IPS-15b (cell line): ENCODE results near the gene LAMA2.

Source experiments
- H3K27me3 ChIP-seq: one replicate; pipeline ENCODE4 v1.6.1; 2013; ENCODE audit warnings: low read length; ENCODE audit not compliant: control insufficient read depth, insufficient read depth
- H3K36me3 ChIP-seq: one replicate; pipeline ENCODE4 v1.6.1; 2013; ENCODE audit warnings: low read length; ENCODE audit not compliant: control insufficient read depth, insufficient read depth
- H3K4me1 ChIP-seq: one replicate; pipeline ENCODE4 v1.6.1; 2013; ENCODE audit warnings: mild to moderate bottlenecking, low read length; ENCODE audit not compliant: control insufficient read depth, insufficient read depth
- H3K4me3 ChIP-seq: one replicate; pipeline ENCODE4 v1.5.1; 2013; ENCODE audit warnings: low read depth, low read length
- H3K9ac ChIP-seq: one replicate; pipeline ENCODE4 v1.6.1; 2013; ENCODE audit warnings: low read depth, mild to moderate bottlenecking, low read length
- H3K9me3 ChIP-seq: one replicate; pipeline ENCODE4 v1.6.1; 2013; ENCODE audit warnings: mild to moderate bottlenecking, low read length; ENCODE audit not compliant: control insufficient read depth, insufficient read depth

Gene LAMA2

DNA sequence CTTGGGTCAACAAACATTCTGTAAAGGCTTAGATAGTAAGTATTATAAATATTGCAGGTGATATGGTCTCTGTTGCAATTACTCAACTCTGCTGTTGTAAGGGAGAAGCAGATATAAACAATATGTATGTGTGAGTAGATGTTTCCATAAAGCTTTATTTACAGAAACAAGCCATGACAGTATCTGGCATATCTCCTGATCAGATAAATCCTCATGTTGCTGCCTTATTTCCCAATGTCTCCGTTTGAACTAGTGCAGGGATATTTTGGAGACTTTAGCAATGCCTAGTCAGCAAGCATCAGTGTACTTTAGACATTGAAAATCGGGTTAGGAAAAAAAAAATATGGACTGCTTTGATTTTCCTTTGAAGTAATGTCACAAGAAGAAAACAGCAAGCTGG is 96.1 kb downstream of the LAMA2 start:
- Histone ChIP-seq H3K9ac (no peak overlapping the region), H3K9me3 (no peaks in the 10 kb centered on the region), H3K27me3 (no peaks in the 10 kb centered on the region), H3K36me3 (no peaks in the 10 kb centered on the region), H3K4me3 (no peak overlapping the region), H3K4me1 (no peaks in the 10 kb centered on the region)

DNA sequence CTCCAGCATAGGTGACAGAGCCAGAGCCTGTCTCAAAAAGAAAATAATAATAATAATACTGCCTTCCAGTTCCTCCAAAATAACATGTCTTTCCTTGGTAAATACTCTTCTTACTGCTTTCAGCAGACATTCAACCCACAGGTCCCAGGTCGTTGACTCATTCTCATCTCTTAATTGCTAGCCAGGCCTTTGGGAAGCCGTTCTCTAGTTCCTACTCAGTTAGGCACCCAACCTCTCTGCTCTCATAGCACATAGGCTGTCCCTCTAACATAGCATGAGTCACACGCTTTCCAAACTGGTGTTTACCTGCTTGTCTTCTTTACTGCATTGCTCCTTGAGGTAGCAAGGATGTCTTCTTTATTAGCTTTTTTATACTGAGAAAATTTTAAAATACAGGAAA is 98.8 kb downstream of the LAMA2 start:
- Histone ChIP-seq H3K36me3 (no peaks in the 10 kb centered on the region), H3K4me3 (no peak overlapping the region), H3K4me1 (no peaks in the 10 kb centered on the region), H3K9me3 (no peaks in the 10 kb centered on the region), H3K9ac (no peak overlapping the region), H3K27me3 (no peaks in the 10 kb centered on the region)

DNA sequence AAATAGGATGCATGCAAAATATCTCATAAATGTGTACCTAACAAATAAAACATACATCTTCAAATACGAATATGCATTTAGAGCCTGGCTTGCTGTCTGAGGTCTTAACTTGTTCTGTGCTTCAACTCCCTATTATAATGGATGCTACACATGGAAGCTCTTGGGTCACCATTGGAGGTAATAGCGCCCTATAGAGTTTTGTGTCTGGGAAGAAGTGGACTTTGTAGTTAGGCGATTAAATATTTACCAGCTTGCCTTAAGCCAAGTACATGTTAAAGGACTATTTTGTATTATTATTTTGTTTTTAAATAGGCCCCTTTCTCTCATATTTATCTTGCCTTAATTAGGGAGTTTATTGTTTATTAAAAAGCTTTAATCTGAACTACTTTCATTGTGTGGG is 107.4 kb downstream of the LAMA2 start:
- H3K4me3 ChIP-seq, result no peak overlapping the region
- H3K4me1 ChIP-seq, result no peaks in the 10 kb centered on the region
- no peak overlapping the region for H3K9ac ChIP-seq
- no peaks in the 10 kb centered on the region for H3K9me3 ChIP-seq
- H3K27me3 ChIP-seq, result no peaks in the 10 kb centered on the region
- no peaks in the 10 kb centered on the region for H3K36me3 ChIP-seq

DNA sequence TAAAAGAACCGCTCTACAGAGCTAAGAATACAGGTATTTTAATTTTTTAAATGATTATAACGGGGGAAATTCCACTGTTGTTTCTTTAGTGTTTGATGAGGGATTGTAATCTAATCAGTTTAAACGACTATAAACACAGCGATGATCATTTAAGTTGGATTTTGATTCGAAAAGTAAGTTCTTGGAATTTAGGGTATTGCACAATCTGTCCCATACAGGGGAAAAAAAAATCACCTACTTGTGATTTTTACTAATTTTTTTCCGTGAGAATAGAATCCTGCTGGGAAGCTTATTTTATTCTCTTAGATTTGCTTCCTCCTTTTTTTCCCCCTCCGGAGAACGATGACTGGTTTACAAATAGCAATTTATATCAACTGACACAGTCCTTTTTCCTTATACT is 108.0 kb downstream of the LAMA2 start:
- no peak overlapping the region for H3K4me3 ChIP-seq
- no peaks in the 10 kb centered on the region for H3K27me3 ChIP-seq
- no peak overlapping the region for H3K9ac ChIP-seq
- no peaks in the 10 kb centered on the region for H3K4me1 ChIP-seq
- no peaks in the 10 kb centered on the region for H3K9me3 ChIP-seq
- no peaks in the 10 kb centered on the region for H3K36me3 ChIP-seq

DNA sequence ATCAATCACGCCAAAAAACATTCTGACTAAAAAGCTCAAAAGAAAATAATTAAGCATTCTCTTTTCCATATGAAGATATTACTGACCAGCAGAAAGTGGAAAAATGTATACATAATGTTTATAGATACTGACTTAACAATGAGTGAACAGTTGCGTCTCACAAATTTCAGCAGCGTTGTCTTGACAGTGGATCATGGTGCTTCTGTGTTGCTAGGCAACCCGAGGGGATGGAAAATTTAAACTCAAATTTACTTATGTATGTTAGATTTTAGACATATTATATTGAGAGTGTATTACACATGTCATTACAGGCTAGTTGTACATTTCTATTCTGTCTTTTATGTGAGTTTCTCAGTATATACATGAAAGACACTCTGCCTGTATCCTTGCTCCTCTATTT is 110.2 kb downstream of the LAMA2 start:
- no peaks in the 10 kb centered on the region for H3K4me1 ChIP-seq
- no peak overlapping the region for H3K4me3 ChIP-seq
- H3K9me3 ChIP-seq, result no peaks in the 10 kb centered on the region
- H3K27me3 ChIP-seq, result no peaks in the 10 kb centered on the region
- peaks cover 2% of the 10 kb centered on the region for H3K36me3 ChIP-seq
- no peak overlapping the region for H3K9ac ChIP-seq

DNA sequence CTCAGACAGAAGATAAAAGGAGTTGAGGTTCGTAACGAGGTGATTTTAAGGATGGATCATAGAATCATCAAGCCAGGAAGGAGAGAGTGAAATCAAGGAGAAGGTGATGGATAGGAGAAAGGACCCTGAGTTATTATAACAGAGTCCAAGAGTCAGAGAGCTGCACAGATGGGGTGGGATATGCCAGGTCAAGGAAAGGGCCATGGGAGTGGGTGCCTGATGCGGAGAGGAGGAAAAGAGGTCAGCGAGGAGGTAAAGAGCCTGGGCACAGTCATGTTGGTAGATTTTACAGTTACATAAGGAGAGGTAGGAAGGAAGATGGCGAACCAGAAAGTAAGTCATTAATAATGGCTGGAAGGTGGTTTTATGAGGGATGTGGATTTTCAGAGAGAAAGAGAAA is 114.9 kb downstream of the LAMA2 start:
- Histone ChIP-seq H3K4me1 (no peaks in the 10 kb centered on the region), H3K27me3 (no peaks in the 10 kb centered on the region), H3K9ac (no peak overlapping the region), H3K4me3 (no peak overlapping the region), H3K9me3 (no peaks in the 10 kb centered on the region), H3K36me3 (peaks cover 2% of the 10 kb centered on the region)

DNA sequence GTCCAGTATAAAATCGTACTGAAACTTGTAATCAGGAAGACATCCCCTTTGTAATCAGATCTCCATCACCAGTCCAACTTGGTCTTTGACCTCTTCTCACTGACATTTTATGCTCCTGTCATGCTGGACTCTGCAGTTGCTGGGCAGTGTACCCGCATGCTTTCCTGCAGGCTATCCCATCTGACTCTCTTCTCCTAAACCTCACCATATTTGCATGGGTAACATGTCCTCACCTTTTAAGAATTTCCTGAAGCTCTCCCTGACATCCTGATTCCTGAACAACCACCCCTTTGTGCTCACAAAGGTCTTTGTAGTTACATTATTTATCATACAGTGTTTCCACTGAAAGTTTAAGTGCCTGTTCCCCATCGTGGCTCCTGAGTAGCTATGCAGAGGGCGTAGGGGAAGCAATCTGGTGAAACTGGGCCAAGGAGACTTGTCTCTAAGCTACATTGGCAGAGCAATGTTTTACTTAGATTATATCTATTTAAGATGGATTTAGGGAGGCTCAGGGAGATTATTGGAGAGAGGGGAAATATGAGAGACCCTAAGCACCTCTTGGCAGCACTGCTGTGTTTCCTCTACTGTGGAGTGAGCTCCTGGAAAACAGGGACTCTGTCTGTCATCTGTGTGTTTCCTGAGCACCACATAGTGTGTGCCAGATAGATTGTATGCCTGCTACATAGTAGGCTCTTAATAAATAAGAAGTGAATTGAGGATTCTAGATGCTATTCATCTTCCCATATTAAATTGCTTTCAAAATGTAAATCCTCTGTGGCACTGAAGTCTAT is 124.0 kb downstream of the LAMA2 start:
- H3K4me1 ChIP-seq, result peaks cover 3% of the 10 kb centered on the region
- H3K9ac ChIP-seq, result no peak overlapping the region
- H3K4me3 ChIP-seq, result no peak overlapping the region
- H3K9me3 ChIP-seq, result no peaks in the 10 kb centered on the region
- no peaks in the 10 kb centered on the region for H3K27me3 ChIP-seq
- H3K36me3 ChIP-seq, result no peaks in the 10 kb centered on the region

DNA sequence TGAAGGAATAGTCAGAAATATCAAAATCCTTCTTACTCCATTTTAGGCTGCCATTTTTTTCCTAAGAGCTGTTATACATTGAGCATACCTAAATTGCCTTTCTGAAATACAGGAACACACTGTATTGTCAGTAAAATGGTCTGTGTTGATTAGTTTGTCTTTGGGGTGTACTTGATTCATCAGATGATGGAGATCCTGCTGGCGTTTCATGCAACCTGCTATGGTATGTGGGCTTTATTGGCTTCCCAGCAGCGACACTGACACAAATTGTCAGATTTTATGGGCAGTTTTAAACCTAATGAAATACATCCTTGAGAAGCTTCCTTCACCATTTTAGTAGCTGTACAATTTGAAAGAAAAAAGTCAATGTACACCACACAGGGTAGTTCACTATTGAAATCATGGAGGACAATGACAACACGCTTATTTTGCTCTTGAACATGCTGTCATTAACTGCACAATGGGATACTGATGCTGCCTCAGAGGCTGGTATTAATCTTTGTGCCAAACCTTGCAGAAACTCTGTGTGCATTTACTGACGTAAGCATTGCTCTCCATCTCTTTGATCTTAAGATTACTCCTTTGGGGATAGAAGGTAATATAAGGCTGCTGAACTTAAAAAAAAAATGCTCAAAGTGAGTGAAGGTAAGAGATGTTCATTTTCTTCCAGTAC is 124.9 kb downstream of the LAMA2 start:
- peaks cover 3% of the 10 kb centered on the region for H3K4me1 ChIP-seq
- H3K9ac ChIP-seq, result no peak overlapping the region
- H3K9me3 ChIP-seq, result no peaks in the 10 kb centered on the region
- no peaks in the 10 kb centered on the region for H3K36me3 ChIP-seq
- H3K4me3 ChIP-seq, result no peak overlapping the region
- no peaks in the 10 kb centered on the region for H3K27me3 ChIP-seq

DNA sequence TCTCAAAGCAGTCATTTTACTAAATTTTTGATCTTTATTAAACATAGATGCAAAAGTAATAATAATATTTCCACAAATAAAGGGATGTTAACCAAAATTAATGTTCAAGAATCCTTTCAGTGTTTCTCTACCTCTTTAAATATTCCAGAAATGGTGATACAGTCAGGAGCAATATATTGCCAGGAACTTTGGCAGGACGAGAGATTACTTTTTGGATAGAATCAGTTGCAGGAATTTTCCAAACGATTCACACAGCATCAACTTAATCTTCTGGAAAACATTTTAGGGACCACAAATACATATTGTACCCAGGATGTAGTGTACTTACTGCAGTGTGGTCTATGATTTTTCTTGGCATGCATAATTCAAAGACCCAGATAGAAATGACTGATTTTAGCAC is 125.7 kb downstream of the LAMA2 start:
- Histone ChIP-seq H3K9me3 (no peaks in the 10 kb centered on the region), H3K27me3 (no peaks in the 10 kb centered on the region), H3K36me3 (no peaks in the 10 kb centered on the region), H3K9ac (no peak overlapping the region), H3K4me3 (no peak overlapping the region), H3K4me1 (peaks cover 3% of the 10 kb centered on the region)

DNA sequence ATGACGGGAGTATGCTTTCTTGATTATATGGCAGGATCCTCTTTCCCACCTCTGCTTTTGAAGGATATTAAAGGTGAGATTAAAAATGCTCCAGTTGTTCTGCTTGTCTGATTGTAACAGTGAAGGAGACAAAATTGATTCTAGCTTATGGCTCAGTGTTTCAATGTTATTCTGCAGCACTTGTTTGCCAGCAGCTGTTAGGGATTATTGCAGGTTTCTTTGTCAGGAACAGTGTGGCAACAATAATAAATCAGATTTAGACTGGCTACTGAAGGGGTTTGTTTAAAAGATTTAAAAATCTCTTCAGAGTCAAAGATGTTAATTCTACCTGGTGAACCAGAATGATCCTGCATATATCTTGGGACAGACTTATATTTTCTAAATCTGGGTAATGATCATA is 126.9 kb downstream of the LAMA2 start:
- H3K4me1 ChIP-seq, result peaks cover 3% of the 10 kb centered on the region
- H3K27me3 ChIP-seq, result no peaks in the 10 kb centered on the region
- no peak overlapping the region for H3K9ac ChIP-seq
- H3K9me3 ChIP-seq, result no peaks in the 10 kb centered on the region
- H3K36me3 ChIP-seq, result no peaks in the 10 kb centered on the region
- H3K4me3 ChIP-seq, result no peak overlapping the region

DNA sequence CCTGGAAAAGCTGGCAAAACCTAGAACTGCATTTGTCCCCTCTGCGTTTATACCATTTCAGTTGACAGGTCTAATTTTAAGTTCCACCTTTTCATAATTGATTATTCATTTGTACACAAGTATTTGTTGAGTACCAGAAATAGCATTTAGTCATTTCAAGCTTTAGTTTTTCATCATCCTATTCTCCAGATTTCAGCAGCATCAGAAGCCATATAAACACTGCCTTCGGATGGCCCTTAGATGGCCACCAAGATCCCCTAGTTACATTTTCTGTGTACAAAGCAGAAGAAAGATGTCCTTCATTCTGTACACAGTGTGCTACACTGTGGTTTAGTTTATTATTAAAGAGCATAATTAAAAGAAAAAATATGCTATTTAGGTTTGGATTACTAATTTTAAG is 131.4 kb downstream of the LAMA2 start:
- H3K27me3 ChIP-seq, result no peaks in the 10 kb centered on the region
- H3K9me3 ChIP-seq, result no peaks in the 10 kb centered on the region
- peaks cover 2% of the 10 kb centered on the region for H3K4me1 ChIP-seq
- no peak overlapping the region for H3K4me3 ChIP-seq
- no peak overlapping the region for H3K9ac ChIP-seq
- no peaks in the 10 kb centered on the region for H3K36me3 ChIP-seq

DNA sequence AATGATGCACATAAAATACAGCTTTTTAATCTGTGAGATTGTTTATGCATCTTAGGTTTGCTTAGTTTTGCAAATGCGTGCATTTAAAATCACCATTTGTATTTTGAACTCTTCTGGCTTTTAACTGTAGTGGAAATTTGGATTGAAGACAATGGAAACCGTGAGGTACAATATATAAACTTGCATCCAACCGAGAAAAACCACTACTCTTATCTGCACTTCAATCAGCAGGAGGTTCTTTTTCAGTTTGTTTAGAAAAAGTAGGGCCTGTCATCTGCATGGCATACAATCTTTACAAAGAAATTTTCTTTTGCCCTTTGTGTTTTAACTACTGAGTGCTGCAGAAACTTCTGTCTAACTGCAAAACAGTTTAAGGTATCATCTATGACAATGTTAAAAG is 132.8 kb downstream of the LAMA2 start:
- no peak overlapping the region for H3K9ac ChIP-seq
- H3K4me1 ChIP-seq, result peaks cover 2% of the 10 kb centered on the region
- H3K4me3 ChIP-seq, result no peak overlapping the region
- H3K9me3 ChIP-seq, result no peaks in the 10 kb centered on the region
- no peaks in the 10 kb centered on the region for H3K36me3 ChIP-seq
- H3K27me3 ChIP-seq, result no peaks in the 10 kb centered on the region
